ENCODE data around the gene MAPK12.

DNA sequence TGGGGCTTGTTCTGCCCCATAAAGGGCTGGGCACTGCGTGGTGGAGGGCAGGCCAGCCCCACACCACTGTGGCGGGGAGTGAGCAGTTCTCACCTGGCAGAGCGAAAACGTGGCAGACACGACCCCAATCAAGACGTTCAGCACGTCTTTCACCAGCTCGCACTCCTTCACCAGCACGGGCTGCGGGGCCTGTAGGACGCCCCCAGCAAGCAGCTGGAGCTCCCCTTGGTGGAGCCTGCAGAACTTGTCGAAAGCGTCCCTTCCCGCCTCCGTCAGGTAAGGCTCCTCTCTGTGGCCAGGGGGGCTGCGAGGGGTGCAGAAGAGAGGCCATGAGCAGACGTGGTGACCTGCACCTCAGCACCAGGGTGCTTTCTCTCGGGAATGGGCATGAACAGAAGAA lies 28.3 kb downstream of the MAPK12 start:
- no peak for TF ChIP-seq SIN3A (conservative IDR thresholded peaks at IDR 0.05 in 1 of 2, IDR thresholded peaks at IDR 0.05 in 1 of 2; ENCODE audit: low read depth in 1 of 2, low read length in 2 of 2)
- TF ChIP-seq EZH2 (IDR thresholded peaks at IDR 0.05; ENCODE audit: low read depth, low read length, severe bottlenecking) = no peak
- TF ChIP-seq, protein P1, sequence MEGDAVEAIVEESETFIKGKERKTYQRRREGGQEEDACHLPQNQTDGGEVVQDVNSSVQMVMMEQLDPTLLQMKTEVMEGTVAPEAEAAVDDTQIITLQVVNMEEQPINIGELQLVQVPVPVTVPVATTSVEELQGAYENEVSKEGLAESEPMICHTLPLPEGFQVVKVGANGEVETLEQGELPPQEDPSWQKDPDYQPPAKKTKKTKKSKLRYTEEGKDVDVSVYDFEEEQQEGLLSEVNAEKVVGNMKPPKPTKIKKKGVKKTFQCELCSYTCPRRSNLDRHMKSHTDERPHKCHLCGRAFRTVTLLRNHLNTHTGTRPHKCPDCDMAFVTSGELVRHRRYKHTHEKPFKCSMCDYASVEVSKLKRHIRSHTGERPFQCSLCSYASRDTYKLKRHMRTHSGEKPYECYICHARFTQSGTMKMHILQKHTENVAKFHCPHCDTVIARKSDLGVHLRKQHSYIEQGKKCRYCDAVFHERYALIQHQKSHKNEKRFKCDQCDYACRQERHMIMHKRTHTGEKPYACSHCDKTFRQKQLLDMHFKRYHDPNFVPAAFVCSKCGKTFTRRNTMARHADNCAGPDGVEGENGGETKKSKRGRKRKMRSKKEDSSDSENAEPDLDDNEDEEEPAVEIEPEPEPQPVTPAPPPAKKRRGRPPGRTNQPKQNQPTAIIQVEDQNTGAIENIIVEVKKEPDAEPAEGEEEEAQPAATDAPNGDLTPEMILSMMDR (IDR thresholded peaks at IDR 0.05; ENCODE audit: control extremely low read depth in 1 of 3, insufficient read depth in 1 of 3, low read depth in 1 of 3, low read length in 3 of 3) = no peak
- TF ChIP-seq, protein P2, sequence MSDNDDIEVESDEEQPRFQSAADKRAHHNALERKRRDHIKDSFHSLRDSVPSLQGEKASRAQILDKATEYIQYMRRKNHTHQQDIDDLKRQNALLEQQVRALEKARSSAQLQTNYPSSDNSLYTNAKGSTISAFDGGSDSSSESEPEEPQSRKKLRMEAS (IDR thresholded peaks at IDR 0.05) = no peak
- TF ChIP-seq POLR2AphosphoS5 (IDR thresholded peaks at IDR 0.05; ENCODE audit: low read depth, low read length) = no peak
- no peak for TF ChIP-seq HDAC2 (IDR thresholded peaks at IDR 0.05; ENCODE audit: borderline replicate concordance in 1 of 2, low read depth in 2 of 2, low read length in 2 of 2)
- no peak for TF ChIP-seq RNF2 (IDR thresholded peaks at IDR 0.05; ENCODE audit: borderline replicate concordance, low read depth, low read length, missing control alignments, poor library complexity, severe bottlenecking)
- TF ChIP-seq SP4 (IDR thresholded peaks at IDR 0.05; ENCODE audit: low read length) = no peak
- TF ChIP-seq RFX5 (IDR thresholded peaks at IDR 0.05; ENCODE audit: borderline replicate concordance, low read depth, low read length) = no peak
- TF ChIP-seq POLR2A (IDR thresholded peaks at IDR 0.05; ENCODE audit: control extremely low read depth in 1 of 2, low read depth in 2 of 2, low read length in 2 of 2) = no peak

Measured in H1 (cell line).